Right renal pelvis (tissue), 4 donors: ENCODE results near the gene ZNF423. TPM values are rescaled to one million over a fixed set of nuclear protein-coding genes. Genes with fewer than 3 reads are reported as not detected.

Source experiments
- DNase-seq, 4 donors: peaks; one replicate each; pipeline ENCODE4 v3.0.0-alpha.2; 2013; ENCODE audit warnings: low read depth in 4 of 4, low spot score in 3 of 4, missing footprints in 1 of 4
- polyA plus RNA-seq, 4 donors: library from polyadenylated mRNA; unstranded; fragments of 120-200 nt; gene quantifications; one replicate each; pipeline ENCODE4 v1.2.1, GENCODE V29; 2013; ENCODE audit not compliant: insufficient read length in 4 of 4

Gene ZNF423
- polyA plus RNA-seq, 4 donors = 26.0 to 28.4 (median 27.2) TPM

DNA sequence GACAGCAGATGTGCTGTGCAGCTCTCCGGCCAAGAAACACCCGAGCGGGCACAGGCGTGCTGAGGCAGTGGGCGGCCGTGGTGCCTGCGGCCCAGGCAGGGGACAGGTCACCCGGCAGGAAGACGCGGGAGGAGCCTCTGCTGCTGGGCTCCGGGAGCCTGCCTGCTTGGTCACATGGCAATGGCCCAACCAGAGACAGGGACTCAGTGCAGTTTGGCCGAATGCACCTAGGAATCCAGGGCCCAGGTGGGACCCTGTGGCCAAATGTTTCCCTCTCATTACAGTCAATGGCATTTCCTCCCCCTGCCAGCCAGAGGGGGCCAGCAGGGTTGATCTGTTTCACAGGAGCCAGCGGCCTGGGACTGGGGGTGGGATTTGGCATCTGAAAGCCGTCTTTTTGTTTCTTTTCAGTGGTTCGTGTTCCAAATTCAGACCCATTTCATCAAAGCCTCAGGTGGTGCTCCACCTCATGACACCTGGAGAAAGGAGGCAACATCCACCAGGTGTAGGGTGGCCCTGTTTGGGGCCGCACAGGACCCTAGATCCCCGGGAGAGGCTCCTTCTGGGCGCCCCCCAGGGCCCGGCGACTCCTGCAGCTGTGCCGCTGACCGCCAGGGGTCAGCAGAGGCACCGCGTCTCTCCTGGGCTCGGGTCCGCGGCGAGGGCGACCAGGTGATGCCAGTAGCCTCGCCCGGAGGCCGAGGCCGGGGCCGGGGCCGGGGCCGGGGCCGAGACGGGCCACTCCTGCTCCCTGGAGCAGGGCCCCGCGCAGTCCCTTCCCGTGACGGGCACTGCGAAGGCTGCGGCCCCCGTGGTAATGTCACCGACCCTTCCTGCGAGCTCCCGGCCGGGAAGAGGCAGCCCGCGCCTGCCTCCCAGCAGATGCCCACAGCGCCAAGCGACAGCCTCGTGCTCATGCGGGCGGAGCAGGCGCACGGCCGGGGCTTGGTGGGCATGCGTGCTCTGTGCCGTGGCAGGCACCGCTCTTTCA is 363.8 kb downstream of the ZNF423 start:
- DNase-seq = peak in 3 of 4 donors; percentile 22 to 50 (median 31)

DNA sequence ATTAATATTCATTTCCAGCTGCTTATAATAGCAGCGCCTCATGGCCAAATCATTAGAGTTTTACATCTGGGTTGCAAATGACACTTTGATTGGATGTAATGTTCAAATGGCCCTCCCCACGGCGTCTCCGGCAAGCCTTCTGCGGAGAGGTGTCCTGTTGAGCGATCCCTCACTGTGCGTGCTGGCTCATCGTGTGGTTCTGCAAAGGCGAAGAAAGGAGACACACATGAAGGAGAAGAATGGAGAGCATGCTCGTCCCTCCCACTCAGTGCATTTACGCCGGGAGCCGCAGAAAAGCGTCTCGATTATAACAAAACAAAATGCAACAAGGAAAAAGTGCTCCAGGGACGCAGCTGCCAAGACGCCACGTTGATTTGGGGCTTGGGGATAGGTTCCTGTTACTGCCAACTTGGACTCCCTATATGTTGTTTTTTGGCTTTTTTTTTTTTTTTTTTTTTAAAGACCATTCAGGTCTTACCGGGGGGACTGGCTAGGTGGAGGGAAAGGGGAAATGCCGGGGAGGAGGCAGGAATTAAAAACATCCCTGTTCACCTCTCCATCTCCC is 364.7 kb downstream of the ZNF423 start:
- DNase-seq = no peak

- DNase-seq = no peak
Measured at GRCh38 chr16:49490321-49490705, 365.6 kb downstream of the ZNF423 start.

DNA sequence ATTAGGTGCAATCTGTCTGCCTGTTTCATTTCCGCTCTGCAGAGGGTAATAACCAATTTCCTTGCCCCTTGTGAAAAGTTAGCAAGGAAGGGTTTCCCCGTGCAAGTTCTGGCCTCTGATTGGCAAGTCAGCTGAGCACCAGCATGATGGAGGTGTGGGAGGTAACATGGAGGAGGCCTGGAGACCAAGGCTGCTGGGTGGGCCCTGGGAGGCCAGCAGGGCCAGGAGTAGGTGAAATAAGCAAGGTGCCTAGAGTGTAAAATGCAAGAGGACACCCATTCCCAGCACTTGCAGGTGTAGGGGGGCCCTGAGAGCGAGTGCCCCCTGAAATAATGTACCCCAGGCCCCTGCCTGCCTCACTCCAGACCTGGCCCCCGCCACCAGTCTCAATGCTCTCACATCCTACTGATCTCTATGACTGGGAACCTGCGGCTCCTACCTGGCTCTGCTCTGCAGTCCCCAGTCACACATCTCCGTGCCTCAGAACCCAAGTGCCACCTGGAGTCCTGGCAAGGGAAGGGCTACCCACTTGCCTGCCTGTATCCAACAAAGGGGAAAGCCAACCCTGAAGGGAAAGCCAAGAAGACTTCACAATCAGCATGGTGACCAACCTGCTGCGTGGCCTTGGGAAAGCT is 366.1 kb downstream of the ZNF423 start:
- DNase-seq = no peak

GRCh38 chr16:49488740-49489525 is 367.0 kb downstream of the ZNF423 start:
- DNase-seq = no peak

- no peak for DNase-seq
Measured at GRCh38 chr16:49488336-49488735, 367.6 kb downstream of the ZNF423 start.

DNA sequence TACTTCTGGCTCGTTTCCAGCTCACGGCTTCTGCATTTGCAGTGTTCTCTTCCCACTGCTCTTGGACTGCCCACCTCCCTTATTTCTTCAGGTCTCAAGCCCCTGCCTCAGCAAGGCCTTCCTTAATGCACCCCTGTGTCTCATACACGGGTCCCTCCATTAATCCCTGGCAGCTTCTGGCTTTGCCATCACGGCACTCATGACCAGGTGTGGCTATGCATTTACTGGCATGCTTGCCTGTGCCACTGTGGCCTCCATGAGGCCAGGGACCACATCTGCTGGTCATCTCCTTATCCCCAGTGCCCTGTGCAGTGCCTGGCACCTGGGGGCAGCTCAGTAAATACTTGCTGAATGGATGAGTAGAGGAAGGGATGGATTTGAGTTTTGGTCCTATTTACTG is 368.2 kb downstream of the ZNF423 start:
- no peak for DNase-seq

GRCh38 chr16:49486400-49486799 is 369.5 kb downstream of the ZNF423 start:
- DNase-seq = no peak

- DNase-seq = no peak
Measured at GRCh38 chr16:49485663-49486062, 370.2 kb downstream of the ZNF423 start.

- no peak for DNase-seq
Measured at GRCh38 chr16:49484936-49485335, 371.0 kb downstream of the ZNF423 start.

DNA sequence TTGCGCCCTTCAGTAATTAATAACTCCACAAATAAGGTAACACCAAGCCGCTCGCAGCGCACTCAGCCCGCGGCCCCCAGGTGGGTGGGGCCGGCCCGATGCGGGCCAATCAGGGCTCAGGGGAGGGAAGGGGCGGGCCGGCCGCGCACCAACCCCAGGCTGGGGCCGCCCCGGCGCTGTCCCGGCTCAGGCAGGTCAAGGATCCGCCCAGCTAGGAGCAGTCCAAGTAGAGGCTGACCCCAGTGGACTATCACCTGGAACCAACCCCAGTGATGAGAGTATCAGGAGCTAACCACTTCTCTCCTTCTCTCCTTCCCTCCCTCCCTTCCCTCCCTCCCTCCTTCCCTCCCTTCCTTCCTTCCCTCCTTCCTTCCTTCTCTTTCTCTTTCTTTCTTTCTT is 371.5 kb downstream of the ZNF423 start:
- DNase-seq = peak in 2 of 4 donors; percentile 25 to 48

GRCh38 chr16:49483651-49484450 is 372.1 kb downstream of the ZNF423 start:
- no peak for DNase-seq

DNA sequence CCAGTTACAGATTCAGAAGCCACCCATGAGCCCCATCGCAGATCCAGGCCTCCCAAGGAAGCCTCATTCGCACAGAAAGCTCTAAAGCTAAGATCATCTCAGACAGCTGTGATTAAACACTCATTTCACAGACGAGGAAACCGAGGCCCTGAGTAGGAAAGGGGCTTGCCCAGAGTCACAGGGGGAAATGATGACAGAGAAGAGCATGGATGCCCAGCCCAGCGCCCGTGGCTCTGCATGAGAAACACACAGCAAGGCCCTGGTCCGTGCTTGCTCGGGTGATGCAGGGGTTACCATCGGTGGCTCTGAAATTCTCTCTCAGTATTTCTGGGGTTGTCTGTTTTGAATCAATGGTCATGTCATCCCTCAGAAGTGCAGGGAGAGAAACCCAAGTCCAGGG is 372.7 kb downstream of the ZNF423 start:
- no peak for DNase-seq

- no peak for DNase-seq
Measured at GRCh38 chr16:49482690-49483089, 373.2 kb downstream of the ZNF423 start.

- DNase-seq = no peak
Measured at GRCh38 chr16:49478616-49479015, 377.3 kb downstream of the ZNF423 start.

DNA sequence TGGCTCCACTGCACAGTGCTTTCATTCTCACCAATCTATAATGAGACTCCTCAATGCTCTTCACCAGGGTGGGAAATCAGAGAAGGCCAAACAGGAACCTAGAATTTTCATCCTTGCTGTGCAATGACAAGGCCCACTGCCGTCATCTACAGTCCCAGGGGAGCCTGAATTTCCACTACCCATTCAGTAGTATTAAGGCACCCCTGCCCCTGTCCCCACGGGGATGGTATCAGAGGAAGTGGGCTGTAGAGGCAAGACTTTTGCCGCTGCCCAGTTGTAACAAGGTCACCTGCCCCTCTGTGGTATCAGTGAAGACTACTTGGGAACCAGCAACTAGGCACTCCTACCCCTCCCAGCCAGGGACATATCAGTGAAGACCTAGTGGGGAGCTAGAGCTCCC is 377.8 kb downstream of the ZNF423 start:
- no peak for DNase-seq

GRCh38 chr16:49477250-49477895 is 378.5 kb downstream of the ZNF423 start:
- no peak for DNase-seq

DNA sequence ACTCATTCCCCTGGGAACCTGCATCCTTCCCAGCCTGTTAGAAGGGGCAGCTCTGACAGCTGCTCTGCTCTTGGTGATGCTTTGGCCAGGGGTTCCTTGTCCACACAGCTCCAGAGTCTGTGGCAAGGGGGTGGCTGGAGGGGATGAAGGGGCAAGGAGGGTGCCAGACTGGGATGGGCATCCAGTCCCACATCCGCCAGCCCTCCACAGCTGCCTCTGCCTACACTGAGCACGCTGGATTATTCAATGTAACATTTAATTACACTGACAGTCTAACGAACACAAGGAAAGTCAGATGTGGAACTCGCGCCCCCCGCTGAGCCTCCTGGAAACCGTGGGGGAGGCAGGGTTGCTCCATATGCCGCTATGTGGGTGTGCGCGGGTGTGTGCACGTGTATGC is 381.2 kb downstream of the ZNF423 start:
- no peak for DNase-seq

DNA sequence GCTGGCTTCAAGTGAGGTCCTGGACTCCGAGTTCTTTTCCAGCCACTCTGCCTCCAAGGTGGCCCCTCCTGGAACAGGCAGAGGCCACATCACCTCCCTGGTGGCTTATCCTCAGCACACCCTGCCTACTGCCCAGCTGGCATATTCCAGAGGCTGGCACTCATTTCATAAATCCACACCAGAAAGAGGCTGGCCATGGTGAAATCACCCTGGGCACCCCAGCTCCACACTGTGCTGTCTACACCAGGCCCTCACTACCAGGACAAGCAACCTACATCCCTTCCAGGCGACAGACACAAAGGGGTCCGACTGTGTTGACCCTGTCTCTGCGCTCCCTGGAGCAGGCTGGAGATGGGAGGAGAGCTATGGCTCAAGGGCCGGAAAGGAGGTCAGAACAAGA is 382.1 kb downstream of the ZNF423 start:
- no peak for DNase-seq
